ENCODE measurements around the gene RUNX1. TPM values are rescaled to one million over a fixed set of nuclear protein-coding genes. Genes with fewer than 3 reads are reported as not detected.

Gene RUNX1
- total RNA-seq, 2 donors from 2014 or later = 4.9 to 12.5 TPM

GRCh38 chr21:35024513-35024912, 24.6 kb downstream of the RUNX1 start:
- TF ChIP-seq CTCF (IDR thresholded peaks at IDR 0.05) (no peak), POLR2A (IDR thresholded peaks at IDR 0.05) (no peak)
- H3K9me3 ChIP-seq = no peaks in the 10 kb centered on the region
- H3K27ac ChIP-seq = no peak overlapping the region
- no peak for ATAC-seq
- no peaks in the 10 kb centered on the region for H3K27me3 ChIP-seq
- no peaks in the 10 kb centered on the region for H3K36me3 ChIP-seq (replicated peaks in 1 of 2; ENCODE audit: insufficient read depth in 1 of 2, low read depth in 2 of 2)
- intact Hi-C loops (cut with DNase I) = no loop called here
- peaks cover 7% of the 10 kb centered on the region for H3K4me1 ChIP-seq
- no peak overlapping the region for H3K4me3 ChIP-seq
- DNase-seq = no peak

- Histone ChIP-seq H3K27ac (no peak overlapping the region), H3K36me3 (replicated peaks in 1 of 2; ENCODE audit: insufficient read depth in 1 of 2, low read depth in 2 of 2) (no peaks in the 10 kb centered on the region), H3K4me1 (peaks cover 12% of the 10 kb centered on the region), H3K9me3 (no peaks in the 10 kb centered on the region), H3K27me3 (no peaks in the 10 kb centered on the region), H3K4me3 (no peak overlapping the region)
- WGBS, 2 donors = 90 to 95% methylated on average over 1 of the region's 1 CpG
- ATAC-seq (no peak), DNase-seq (no peak)
- TF ChIP-seq CTCF (IDR thresholded peaks at IDR 0.05) (no peak), POLR2A (IDR thresholded peaks at IDR 0.05) (no peak)
- intact Hi-C loops (cut with DNase I) = no loop called here
Measured at GRCh38 chr21:35024071-35024420, 25.1 kb downstream of the RUNX1 start.

GRCh38 chr21:35023396-35024070, 25.6 kb downstream of the RUNX1 start:
- ATAC-seq (no peak), DNase-seq (no peak)
- TF ChIP-seq POLR2A (IDR thresholded peaks at IDR 0.05) (no peak), CTCF (IDR thresholded peaks at IDR 0.05) (no peak)
- Histone ChIP-seq H3K27ac (no peak overlapping the region), H3K27me3 (no peaks in the 10 kb centered on the region), H3K4me1 (peaks cover 15% of the 10 kb centered on the region), H3K9me3 (no peaks in the 10 kb centered on the region), H3K4me3 (no peak overlapping the region), H3K36me3 (replicated peaks in 1 of 2; ENCODE audit: insufficient read depth in 1 of 2, low read depth in 2 of 2) (no peaks in the 10 kb centered on the region)
- intact Hi-C loops (cut with DNase I) = no loop called here
- 63 to 100% methylated on average over 1 to 3 of the region's 3 CpGs for WGBS, 2 donors

DNA sequence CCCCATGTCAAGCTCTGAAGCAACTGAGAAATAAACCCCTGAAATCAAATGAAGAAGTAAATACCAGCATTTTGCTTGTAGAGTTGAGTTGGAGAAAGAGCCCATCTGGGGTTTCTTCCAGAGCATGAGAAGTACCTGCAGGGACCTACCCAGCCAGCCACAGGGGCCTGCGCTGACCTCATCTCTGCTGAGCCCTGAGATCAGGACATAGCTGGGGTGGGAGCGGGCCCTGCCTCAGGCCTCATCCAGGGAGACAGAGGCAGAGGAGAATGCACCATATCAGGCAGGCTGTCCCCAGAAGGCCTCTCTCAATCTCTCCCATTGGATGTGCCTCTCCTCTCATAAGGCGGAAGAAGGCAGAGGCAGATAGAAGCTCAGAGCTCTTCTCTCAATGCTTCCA, 27.6 kb downstream of the RUNX1 start:
- DNase-seq (no peak), ATAC-seq (no peak)
- TF ChIP-seq POLR2A (IDR thresholded peaks at IDR 0.05) (no peak), CTCF (IDR thresholded peaks at IDR 0.05) (no peak)
- intact Hi-C loops (cut with DNase I) = no loop called here
- no peaks in the 10 kb centered on the region for H3K9me3 ChIP-seq
- H3K27ac ChIP-seq = no peak overlapping the region
- H3K4me3 ChIP-seq = no peak overlapping the region
- WGBS, 2 donors = 100% methylated on average over 2 to 3 of the region's 3 CpGs
- H3K36me3 ChIP-seq (replicated peaks in 1 of 2; ENCODE audit: insufficient read depth in 1 of 2, low read depth in 2 of 2) = no peaks in the 10 kb centered on the region
- H3K4me1 ChIP-seq = peaks cover 15% of the 10 kb centered on the region
- no peaks in the 10 kb centered on the region for H3K27me3 ChIP-seq

- DNase-seq (no peak), ATAC-seq (no peak)
- Histone ChIP-seq H3K4me1 (peaks cover 15% of the 10 kb centered on the region), H3K36me3 (replicated peaks in 1 of 2; ENCODE audit: insufficient read depth in 1 of 2, low read depth in 2 of 2) (no peaks in the 10 kb centered on the region), H3K4me3 (no peak overlapping the region), H3K9me3 (no peaks in the 10 kb centered on the region), H3K27ac (no peak overlapping the region), H3K27me3 (no peaks in the 10 kb centered on the region)
- TF ChIP-seq POLR2A (IDR thresholded peaks at IDR 0.05) (no peak), CTCF (IDR thresholded peaks at IDR 0.05) (no peak)
- intact Hi-C loops (cut with DNase I) = no loop called here
- 96 to 100% methylated on average over 1 of the region's 1 CpG for WGBS, 2 donors
Measured at GRCh38 chr21:35020902-35021301, 28.2 kb downstream of the RUNX1 start.
